ENCODE measurements around the gene DAAM1.

Gene DAAM1

GRCh38 chr14:59332727-59333126 lies 144.3 kb downstream of the DAAM1 start:
- ATAC-seq = no peak; the same call in 2 of the 3 replicates
- no peak for TF ChIP-seq CSRNP3 (CRISPR knock-in tag; IDR thresholded peaks at IDR 0.05)
- TF ChIP-seq PATZ1 (CRISPR knock-in tag; IDR thresholded peaks at IDR 0.05; ENCODE audit: borderline replicate concordance) = no peak
- no peak for TF ChIP-seq TOX (CRISPR knock-in tag; IDR thresholded peaks at IDR 0.05; ENCODE audit: borderline replicate concordance)
- TF ChIP-seq CSDC2 (CRISPR knock-in tag; IDR thresholded peaks at IDR 0.05) = no peak
- no peak for TF ChIP-seq SNAI2 (CRISPR knock-in tag; IDR thresholded peaks at IDR 0.05)
- TF ChIP-seq, protein P1, sequence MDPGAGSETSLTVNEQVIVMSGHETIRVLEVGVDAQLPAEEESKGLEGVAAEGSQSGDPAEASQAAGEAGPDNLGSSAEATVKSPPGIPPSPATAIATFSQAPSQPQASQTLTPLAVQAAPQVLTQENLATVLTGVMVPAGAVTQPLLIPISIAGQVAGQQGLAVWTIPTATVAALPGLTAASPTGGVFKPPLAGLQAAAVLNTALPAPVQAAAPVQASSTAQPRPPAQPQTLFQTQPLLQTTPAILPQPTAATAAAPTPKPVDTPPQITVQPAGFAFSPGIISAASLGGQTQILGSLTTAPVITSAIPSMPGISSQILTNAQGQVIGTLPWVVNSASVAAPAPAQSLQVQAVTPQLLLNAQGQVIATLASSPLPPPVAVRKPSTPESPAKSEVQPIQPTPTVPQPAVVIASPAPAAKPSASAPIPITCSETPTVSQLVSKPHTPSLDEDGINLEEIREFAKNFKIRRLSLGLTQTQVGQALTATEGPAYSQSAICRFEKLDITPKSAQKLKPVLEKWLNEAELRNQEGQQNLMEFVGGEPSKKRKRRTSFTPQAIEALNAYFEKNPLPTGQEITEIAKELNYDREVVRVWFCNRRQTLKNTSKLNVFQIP (CRISPR knock-in tag; IDR thresholded peaks at IDR 0.05; ENCODE audit: borderline replicate concordance, low read depth) = no peak
- no peak for TF ChIP-seq ESRRG (CRISPR knock-in tag; IDR thresholded peaks at IDR 0.05)
- TF ChIP-seq ZFP30 (CRISPR knock-in tag; IDR thresholded peaks at IDR 0.05) = no peak
- TF ChIP-seq TCF4 (CRISPR knock-in tag; IDR thresholded peaks at IDR 0.05; ENCODE audit: borderline replicate concordance) = no peak
- TF ChIP-seq OSR1 (CRISPR knock-in tag; IDR thresholded peaks at IDR 0.05) = no peak
- no peak for TF ChIP-seq ARNTL (CRISPR knock-in tag; IDR thresholded peaks at IDR 0.05; ENCODE audit: borderline replicate concordance, low read depth)
- no peak for TF ChIP-seq ZFP3 (CRISPR knock-in tag; IDR thresholded peaks at IDR 0.05)

DNA sequence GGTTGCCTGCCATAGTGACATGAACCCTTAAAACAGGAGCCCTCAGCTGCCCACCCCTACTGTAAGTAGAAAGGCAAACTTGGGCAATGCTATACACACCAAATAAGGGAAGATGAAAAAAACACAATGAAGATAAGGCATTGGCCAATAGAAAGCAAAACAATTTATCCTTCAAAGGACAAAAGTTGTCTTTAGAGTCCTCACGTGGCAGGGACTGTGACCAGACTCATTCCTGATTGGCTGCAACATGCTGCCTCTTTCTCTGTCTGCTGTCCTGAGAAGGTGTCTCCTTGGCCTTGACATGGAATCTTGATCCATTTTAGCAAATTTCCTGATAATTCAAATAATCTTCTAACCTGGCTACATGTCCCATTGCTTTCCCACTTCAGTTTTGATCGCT lies 144.8 kb downstream of the DAAM1 start:
- ATAC-seq = no peak
- TF ChIP-seq RARB (CRISPR knock-in tag; IDR thresholded peaks at IDR 0.05) (no peak), SNAI2 (CRISPR knock-in tag; IDR thresholded peaks at IDR 0.05) (no peak), TCF4 (CRISPR knock-in tag; IDR thresholded peaks at IDR 0.05; ENCODE audit: borderline replicate concordance) (no peak), ZFP3 (CRISPR knock-in tag; IDR thresholded peaks at IDR 0.05) (no peak)

DNA sequence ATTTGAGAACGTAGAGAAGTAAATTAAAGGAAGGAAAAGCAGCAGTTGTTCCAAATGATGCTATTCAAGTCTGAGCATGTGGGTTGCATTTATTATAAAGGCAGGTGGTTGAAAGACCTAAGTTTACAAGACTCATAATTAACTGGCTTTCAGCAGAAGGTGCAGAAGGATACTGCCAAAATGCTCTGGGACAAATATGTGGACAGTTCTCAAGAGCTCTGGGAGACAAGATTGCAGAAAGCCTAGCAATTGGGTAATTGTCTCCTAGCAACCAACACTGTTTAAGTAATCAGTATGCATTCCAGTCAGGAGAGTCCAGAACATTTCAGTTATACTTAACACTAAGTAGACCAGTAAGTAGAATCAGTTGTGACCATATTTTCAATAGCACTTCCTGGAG lies 145.2 kb downstream of the DAAM1 start:
- peak; percentile 82 for ATAC-seq
- no peak for TF ChIP-seq TSHZ2 (CRISPR knock-in tag; IDR thresholded peaks at IDR 0.05)
- no peak for TF ChIP-seq RARB (CRISPR knock-in tag; IDR thresholded peaks at IDR 0.05)
- TF ChIP-seq ZNF70 (CRISPR knock-in tag; IDR thresholded peaks at IDR 0.05) = no peak
- TF ChIP-seq CSDC2 (CRISPR knock-in tag; IDR thresholded peaks at IDR 0.05) = no peak
- TF ChIP-seq ZNF565 (CRISPR knock-in tag; conservative IDR thresholded peaks at IDR 0.05; ENCODE audit: low read depth) = no peak
- TF ChIP-seq ISL1 (CRISPR knock-in tag; IDR thresholded peaks at IDR 0.05) = peak; percentile 33; the same call in 1 of the 2 replicates
- TF ChIP-seq ZFP30 (CRISPR knock-in tag; IDR thresholded peaks at IDR 0.05) = no peak

DNA sequence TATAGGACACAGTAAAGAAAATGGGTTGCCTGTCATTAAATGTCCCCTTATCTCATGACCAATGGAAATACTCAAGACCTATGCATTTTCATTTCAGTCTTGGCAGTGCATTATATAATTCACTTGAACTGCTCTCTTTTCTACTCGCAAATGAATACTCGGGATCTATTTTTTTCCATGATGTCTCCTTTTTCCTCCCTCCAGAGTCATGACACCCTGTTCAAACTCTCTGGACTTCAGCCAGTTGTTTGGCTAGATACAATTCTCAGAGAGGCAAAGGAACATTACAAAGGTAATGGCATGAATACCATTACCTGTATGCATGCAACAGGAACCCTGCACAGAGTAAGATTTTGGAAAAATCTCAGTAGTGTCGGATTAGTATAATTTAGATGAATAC lies 145.8 kb downstream of the DAAM1 start:
- no peak for TF ChIP-seq TCF4 (CRISPR knock-in tag; IDR thresholded peaks at IDR 0.05; ENCODE audit: borderline replicate concordance)
- no peak for TF ChIP-seq SNAI2 (CRISPR knock-in tag; IDR thresholded peaks at IDR 0.05)
- no peak for TF ChIP-seq BACH2 (CRISPR knock-in tag; IDR thresholded peaks at IDR 0.05; ENCODE audit: borderline replicate concordance)
- TF ChIP-seq ISL1 (CRISPR knock-in tag; IDR thresholded peaks at IDR 0.05) = no peak
- TF ChIP-seq ARNTL (CRISPR knock-in tag; IDR thresholded peaks at IDR 0.05; ENCODE audit: borderline replicate concordance, low read depth) = no peak
- no peak for TF ChIP-seq PPARA (CRISPR knock-in tag; IDR thresholded peaks at IDR 0.05; ENCODE audit: borderline replicate concordance)
- no peak for TF ChIP-seq ZFP30 (CRISPR knock-in tag; IDR thresholded peaks at IDR 0.05)
- no peak for TF ChIP-seq ZFP3 (CRISPR knock-in tag; IDR thresholded peaks at IDR 0.05)
- TF ChIP-seq, protein P2, sequence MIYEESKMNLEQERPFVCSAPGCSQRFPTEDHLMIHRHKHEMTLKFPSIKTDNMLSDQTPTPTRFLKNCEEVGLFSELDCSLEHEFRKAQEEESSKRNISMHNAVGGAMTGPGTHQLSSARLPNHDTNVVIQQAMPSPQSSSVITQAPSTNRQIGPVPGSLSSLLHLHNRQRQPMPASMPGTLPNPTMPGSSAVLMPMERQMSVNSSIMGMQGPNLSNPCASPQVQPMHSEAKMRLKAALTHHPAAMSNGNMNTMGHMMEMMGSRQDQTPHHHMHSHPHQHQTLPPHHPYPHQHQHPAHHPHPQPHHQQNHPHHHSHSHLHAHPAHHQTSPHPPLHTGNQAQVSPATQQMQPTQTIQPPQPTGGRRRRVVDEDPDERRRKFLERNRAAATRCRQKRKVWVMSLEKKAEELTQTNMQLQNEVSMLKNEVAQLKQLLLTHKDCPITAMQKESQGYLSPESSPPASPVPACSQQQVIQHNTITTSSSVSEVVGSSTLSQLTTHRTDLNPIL (CRISPR knock-in tag; IDR thresholded peaks at IDR 0.05; ENCODE audit: low read depth) = no peak
- TF ChIP-seq, protein P1 (CRISPR knock-in tag; IDR thresholded peaks at IDR 0.05; ENCODE audit: borderline replicate concordance, low read depth) = no peak
- no peak for ATAC-seq

Data from SK-N-SH treated with all-trans-retinoic acid at 6 μM for 48 hours (cell line).